Retina (tissue), 1 donor: Measurements from ENCODE around the gene GID4.

Experiments used
- DNase-seq: peaks from one replicate; pipeline ENCODE4 v3.0.0-alpha.2; 2016

The GID4 gene

GRCh38 chr17:18017958-18018357, 21.2 kb upstream of the GID4 start:
- no peak for DNase-seq

GRCh38 chr17:18018411-18018921, 20.7 kb upstream of the GID4 start:
- no peak for DNase-seq

DNA sequence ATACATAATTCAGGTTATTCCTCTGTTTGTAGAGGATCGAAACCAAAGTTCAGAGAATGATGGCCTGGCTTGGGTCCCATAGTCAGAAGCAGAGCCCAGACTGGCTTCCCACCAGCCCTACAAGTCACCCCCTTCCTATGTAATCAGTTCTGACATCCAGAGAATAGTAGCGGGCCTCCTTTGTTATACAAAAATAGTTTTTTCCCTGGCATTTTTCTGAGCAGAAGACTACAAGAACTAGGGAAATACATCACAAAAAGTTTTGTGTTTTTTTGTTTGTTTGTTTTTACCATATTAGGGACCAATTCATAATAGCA, 19.4 kb upstream of the GID4 start:
- DNase-seq: peak; percentile 51

- DNase-seq: no peak
These were observed 18.2 kb upstream of the GID4 start for GRCh38 chr17:18020971-18021370.

GRCh38 chr17:18021372-18021771, 17.8 kb upstream of the GID4 start:
- no peak for DNase-seq

- no peak for DNase-seq
These were observed 13.8 kb upstream of the GID4 start for GRCh38 chr17:18025241-18025944.

GRCh38 chr17:18025945-18026776, 13.0 kb upstream of the GID4 start:
- no peak for DNase-seq

- no peak for DNase-seq
These were observed 11.9 kb upstream of the GID4 start for GRCh38 chr17:18027280-18027679.

- DNase-seq: no peak
These were observed 10.9 kb upstream of the GID4 start for GRCh38 chr17:18028114-18028951.

- DNase-seq: no peak
These were observed 10.2 kb upstream of the GID4 start for GRCh38 chr17:18028952-18029540.

DNA sequence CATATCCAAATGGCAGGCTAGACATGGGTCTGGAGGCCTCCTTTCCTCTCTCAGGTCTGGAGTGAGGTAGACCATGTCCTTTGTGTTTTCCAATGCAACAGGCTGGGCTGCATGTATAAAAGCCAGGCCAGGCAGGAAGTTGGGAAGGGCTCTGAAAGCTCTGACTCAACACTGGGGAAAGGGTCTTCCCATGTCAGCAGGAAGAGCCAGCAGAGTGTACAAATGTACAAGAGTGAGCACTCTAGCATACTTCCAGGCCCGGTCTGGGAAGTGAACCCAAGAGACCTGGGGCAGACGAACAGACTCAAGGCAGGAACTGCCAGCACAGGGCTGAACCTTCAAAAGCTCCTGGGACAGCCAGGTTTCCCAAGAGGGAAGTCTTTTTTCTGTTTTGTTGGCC, 7.3 kb upstream of the GID4 start:
- DNase-seq: no peak

DNA sequence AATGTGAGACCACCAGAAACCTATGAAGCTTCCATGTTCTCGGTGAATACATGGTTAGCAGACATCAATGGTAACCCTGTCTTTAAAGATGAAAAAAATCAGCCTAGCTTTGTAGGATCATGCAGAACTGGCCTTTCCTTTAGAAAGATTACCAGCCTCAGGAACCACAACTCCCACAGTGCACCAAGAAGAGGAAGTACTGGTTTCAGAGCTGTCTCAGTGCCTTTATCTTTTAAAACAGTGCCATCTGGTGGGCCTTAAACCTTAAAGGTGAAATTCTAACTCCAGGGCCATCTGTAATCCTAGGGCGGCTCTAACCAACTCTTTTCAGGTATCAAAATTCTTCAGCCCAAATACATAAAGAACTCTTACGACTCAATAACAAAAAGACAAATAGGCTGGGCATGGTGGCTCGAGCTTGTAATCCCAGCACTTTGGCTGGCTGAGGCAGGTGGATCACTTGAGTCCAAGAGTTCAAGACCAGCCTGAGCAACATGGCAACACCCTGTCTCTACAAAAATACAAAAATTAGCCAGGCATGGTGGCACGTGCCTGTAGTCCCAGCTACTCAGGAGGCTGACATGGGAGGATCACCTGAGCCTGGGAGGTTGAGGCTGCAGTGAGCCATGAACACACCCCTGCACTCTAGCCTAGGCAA, 5.6 kb upstream of the GID4 start:
- DNase-seq: peak; percentile 69

DNA sequence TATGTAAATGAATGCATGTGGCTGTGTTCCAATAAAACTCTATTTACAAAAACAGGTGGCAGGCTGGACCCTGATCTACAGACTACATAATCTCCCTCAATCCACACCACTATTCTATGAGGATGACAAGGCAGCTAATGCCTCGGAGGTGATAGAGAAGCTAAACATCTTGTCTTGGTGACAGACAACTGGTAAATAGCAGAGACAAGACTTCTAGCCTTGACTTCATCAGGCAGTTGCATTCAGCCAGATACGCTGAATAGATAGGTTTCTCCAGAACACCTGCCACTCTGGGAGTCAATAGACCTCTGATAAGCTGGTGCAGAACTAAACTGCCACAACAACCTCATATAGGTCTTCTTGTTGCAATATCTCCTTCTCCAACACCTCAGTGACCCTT, 3.5 kb upstream of the GID4 start:
- no peak for DNase-seq

- no peak for DNase-seq
These were observed 1.7 kb upstream of the GID4 start for GRCh38 chr17:18037486-18037885.

DNA sequence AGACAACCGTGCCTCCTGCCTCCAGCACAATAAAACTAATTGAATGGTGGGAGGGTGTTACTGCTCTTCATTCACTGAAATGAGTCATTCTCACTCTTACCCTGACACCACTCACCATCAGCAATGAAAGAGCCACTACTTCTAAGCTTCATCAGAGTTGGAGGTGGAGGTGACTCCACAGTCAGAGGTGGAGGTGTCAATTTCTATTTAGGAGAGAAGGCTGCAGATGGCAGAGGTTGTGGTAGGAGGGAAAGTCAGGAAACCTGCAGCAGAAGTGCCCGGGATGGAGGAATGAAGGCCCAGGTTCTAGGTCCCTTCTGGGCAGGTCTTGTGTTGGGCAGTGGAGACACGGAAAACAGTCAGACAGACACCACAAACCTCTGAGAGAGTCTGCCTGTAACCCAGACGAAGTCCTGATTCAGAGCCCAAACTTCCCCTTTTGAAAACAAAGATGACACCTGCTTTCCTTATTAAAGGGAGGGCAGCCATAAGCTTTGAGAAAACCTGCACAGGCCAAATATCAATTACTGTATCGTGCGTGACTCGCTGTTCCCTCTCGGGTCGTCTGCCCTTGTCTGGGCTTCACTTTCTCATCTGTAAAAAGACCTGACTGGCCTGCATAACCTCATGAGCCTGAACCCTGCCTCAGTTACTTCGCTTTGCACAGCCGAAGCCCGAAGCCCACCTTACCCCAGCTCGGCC, 908 bp upstream of the GID4 start:
- DNase-seq: no peak

DNA sequence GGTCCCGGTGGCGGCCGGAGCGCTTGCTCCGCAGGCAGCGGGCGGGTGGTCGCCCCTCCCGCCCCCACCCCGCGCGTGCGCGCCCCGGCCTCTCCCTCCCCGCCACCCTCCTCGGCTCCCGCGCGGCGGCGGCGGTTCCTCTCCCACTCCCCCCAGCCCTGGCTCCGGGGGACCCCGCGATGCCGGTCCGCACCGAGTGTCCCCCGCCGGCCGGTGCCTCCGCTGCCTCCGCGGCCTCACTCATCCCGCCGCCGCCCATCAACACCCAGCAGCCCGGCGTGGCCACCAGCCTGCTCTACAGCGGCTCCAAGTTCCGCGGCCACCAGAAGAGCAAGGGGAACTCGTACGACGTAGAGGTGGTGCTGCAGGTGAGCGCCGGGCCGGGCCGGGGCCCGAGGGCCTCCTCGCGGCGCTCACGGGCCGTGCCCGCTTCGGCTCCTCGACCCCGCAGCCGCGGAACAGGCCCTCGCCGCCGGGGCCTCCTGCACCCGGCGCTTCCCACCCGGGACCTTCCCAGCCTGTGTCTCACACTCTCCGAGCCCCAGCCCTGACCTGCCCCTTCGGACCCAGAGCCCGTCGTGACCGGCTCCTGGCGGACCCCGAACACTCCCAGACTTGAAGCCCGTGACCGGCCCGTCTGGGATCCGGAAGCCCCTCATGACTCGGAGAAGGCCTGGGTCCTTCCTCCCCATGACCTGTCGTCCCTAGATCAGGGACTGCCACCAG, 490 bp downstream of the GID4 start:
- peak; percentile 65 for DNase-seq

GRCh38 chr17:18040261-18040858, 1.2 kb downstream of the GID4 start:
- DNase-seq: no peak

DNA sequence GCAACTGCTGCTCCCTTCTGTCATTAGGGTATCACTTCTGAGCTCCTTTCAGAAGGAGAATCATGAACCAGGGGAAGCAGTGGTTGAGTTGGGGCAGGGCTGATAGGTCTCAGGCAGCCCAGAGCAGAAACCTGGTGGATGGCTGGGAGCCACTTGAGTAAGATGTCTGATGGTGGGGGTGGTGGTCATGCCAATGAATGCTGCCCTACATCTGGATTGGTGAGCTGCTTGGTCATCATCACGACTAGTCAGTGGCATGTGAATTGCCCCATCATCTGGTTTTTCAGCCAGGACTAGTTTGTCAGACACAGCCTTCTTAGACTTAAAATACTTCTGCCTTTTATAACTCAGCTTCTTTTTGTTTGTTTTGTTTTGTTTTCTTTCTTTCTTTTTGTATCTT, 2.6 kb downstream of the GID4 start:
- no peak for DNase-seq

- no peak for DNase-seq
These were observed 3.8 kb downstream of the GID4 start for GRCh38 chr17:18042983-18043382.

GRCh38 chr17:18043491-18043890, 4.3 kb downstream of the GID4 start:
- no peak for DNase-seq

DNA sequence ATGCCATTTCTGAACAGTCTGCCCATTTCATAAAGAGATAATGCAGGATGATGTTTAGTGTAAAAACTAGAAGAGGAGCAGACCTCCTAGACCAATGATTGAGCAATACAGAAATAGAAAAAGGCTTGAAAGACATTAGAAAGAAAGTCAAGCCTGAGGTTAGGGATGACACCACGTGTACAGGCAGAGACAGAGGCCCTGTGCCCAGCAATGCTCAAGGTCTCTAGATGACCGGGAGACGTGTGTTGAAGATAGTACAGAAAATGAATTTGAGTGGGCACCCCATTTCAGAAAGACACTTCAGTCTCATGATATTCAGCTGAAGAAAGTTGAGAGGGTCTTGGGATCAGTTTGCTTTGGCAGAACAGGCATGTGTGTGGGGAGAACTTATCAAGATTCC, 5.4 kb downstream of the GID4 start:
- DNase-seq: no peak
